Measurements from ENCODE around the gene LRIG2.
"Not testable (repeated sequence)": the region's sequence is repeated elsewhere in the genome, so short reads cannot be mapped to it uniquely, and the experiment has no call there.

DNA sequence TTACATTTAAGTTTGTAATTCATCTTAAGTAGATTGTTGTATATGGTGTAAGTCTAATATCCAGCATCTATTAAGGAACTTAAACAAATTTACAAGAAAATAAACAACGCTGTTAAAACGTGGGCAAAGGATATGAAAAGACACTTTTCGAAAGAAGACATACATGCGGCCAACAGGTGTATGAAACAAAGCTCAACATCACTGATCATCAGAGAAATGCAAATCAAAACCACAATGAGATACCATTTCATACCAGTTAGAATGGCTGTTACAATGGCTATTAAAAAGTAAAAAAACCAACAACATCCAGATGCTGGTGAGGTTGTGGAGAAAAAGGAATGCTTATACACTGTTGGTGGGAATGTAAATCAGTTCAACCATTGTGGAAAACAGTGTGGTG, 77.5 kb downstream of the LRIG2 start:
- TF ChIP-seq, protein P1, sequence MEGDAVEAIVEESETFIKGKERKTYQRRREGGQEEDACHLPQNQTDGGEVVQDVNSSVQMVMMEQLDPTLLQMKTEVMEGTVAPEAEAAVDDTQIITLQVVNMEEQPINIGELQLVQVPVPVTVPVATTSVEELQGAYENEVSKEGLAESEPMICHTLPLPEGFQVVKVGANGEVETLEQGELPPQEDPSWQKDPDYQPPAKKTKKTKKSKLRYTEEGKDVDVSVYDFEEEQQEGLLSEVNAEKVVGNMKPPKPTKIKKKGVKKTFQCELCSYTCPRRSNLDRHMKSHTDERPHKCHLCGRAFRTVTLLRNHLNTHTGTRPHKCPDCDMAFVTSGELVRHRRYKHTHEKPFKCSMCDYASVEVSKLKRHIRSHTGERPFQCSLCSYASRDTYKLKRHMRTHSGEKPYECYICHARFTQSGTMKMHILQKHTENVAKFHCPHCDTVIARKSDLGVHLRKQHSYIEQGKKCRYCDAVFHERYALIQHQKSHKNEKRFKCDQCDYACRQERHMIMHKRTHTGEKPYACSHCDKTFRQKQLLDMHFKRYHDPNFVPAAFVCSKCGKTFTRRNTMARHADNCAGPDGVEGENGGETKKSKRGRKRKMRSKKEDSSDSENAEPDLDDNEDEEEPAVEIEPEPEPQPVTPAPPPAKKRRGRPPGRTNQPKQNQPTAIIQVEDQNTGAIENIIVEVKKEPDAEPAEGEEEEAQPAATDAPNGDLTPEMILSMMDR (IDR thresholded peaks at IDR 0.05; ENCODE audit: borderline replicate concordance, extremely low read depth, low read length, poor library complexity, severe bottlenecking): not testable (repeated sequence)
- not testable (repeated sequence) for TF ChIP-seq EZH2 (IDR thresholded peaks at IDR 0.05; ENCODE audit: borderline replicate concordance, low read depth, low read length, severe bottlenecking)

Data from DND-41 (cell line).